Posterior cingulate gyrus (tissue), 11 donors: ENCODE measurements around the gene TBX6.

Experiments used
- DNase-seq, 10 donors: peaks; one replicate each; pipeline versions ENCODE4 v3.0.0 to v3.0.0-alpha.2; 2020 to 2021; ENCODE audit warnings: mixed read lengths in 3 of 10
- intact Hi-C: fragments of 100-400 bp; cut with DNase I; formaldehyde crosslinking; loops from one replicate; pipeline ENCODE4 v1.15.1; 2023

TBX6 gene

DNA sequence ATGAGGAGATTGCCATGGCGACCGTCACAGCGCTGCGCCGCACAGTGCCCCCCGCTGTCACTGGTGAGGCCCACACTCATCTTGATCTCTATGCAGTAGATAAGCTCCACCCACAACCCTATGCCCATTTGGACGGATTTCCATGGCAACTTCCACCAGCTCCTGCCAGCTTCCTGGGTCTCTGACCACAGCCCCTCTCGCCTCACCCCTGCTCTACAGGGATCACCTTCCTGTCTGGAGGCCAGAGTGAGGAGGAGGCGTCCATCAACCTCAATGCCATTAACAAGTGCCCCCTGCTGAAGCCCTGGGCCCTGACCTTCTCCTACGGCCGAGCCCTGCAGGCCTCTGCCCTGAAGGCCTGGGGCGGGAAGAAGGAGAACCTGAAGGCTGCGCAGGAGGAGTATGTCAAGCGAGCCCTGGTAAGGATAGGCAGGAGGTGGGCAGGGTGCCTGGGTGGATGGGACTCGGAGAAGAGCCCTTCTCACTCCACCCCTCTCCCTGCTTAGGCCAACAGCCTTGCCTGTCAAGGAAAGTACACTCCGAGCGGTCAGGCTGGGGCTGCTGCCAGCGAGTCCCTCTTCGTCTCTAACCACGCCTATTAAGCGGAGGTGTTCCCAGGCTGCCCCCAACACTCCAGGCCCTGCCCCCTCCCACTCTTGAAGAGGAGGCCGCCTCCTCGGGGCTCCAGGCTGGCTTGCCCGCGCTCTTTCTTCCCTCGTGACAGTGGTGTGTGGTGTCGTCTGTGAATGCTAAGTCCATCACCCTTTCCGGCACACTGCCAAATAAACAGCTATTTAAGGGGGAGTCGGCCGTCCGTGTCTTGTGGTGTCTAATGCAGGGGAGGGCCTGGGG, 21.9 kb downstream of the TBX6 start:
- intact Hi-C loops, result no loop called here
- no peak for DNase-seq

DNA sequence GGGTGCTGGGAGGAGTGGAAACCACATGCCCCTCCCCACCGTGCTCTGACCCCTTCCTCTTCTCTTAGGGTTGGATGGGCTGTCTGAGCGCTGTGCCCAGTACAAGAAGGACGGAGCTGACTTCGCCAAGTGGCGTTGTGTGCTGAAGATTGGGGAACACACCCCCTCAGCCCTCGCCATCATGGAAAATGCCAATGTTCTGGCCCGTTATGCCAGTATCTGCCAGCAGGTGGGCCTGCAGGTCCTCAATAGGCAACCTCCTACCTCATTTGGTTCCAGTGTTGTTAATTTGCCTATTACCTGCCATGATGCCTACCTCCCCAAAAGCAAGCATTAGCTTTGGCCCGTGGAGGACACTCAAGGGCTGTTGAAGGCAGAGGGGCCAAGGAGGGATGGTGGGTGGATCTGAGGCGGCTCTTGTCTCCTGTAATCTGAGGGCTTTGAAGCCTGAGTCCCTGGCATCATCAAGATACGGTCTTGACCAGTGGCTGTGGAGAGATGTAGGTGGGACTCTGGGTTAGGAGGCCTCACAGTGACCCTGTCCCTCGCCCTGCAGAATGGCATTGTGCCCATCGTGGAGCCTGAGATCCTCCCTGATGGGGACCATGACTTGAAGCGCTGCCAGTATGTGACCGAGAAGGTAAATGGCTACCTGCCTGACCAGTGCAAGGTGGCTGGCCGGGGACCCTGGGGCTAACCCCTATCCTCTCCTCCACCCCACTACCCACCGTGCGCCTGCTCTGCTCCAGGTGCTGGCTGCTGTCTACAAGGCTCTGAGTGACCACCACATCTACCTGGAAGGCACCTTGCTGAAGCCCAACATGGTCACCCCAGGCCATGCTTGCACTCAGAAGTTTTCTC, 22.7 kb downstream of the TBX6 start:
- DNase-seq, result peak in 1 of 10 donors; percentile 46
- intact Hi-C loops, result no loop called here

DNA sequence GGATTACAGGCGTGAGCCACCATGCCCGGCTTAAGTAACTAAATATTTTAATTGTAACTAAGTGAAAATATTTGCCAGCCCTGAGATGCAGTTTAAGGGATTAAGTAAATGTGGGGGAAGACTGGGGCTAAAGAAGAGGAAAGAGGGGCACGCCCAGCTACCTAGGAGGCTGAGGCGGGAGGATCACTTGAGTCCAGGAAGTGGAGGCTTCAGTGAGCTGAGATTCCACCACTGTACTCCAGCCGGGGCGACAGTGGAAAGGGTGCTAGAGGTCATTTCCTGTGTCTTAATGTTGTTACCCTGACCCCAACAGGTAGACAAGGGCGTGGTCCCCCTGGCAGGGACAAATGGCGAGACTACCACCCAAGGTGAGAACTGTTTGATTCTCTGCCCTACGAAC, 23.4 kb downstream of the TBX6 start:
- intact Hi-C loops, result no loop called here
- no peak for DNase-seq

DNA sequence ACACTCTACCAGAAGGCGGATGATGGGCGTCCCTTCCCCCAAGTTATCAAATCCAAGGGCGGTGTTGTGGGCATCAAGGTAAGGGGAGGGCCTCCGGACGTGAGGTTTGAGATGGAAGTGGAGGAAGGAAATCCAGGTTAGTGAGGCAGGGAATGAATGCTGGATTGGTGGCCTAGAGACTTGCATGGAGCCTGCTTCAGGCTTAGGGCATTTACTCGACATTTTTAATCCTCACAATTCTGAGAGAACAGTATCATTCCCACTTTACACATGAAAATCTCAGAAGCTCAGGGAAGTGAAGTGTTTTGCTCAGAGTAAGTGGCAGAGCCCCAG, 24.2 kb downstream of the TBX6 start:
- no peak for DNase-seq
- intact Hi-C loops, result no loop called here

DNA sequence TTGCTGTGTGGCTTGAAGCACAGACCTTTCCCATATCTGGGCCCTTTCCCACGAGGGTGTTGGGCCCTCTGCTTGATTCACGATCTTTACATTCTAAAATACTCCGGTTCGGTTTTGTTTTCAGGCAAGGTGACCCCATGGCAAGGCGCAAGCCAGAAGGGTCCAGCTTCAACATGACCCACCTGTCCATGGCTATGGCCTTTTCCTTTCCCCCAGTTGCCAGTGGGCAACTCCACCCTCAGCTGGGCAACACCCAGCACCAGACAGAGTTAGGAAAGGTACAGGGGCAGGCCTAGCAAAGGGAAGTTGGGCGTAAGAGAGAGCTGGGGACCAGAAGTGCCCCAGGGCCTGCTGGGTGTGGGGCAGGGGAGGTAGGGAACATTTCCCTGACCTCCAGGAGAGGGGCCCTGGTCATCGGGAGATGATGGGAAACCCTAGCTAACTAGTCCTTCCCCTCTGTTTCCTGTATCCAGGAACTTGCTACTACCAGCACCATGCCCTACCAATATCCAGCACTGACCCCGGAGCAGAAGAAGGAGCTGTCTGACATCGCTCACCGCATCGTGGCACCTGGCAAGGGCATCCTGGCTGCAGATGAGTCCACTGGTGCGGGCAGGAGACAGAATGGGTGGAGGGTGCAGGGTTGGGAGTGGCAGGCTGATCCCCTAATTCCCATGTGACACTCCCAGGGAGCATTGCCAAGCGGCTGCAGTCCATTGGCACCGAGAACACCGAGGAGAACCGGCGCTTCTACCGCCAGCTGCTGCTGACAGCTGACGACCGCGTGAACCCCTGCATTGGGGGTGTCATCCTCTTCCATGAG, 24.8 kb downstream of the TBX6 start:
- DNase-seq, result peak in 2 of 10 donors; percentile 15 to 34
- intact Hi-C loops, result no loop called here

DNA sequence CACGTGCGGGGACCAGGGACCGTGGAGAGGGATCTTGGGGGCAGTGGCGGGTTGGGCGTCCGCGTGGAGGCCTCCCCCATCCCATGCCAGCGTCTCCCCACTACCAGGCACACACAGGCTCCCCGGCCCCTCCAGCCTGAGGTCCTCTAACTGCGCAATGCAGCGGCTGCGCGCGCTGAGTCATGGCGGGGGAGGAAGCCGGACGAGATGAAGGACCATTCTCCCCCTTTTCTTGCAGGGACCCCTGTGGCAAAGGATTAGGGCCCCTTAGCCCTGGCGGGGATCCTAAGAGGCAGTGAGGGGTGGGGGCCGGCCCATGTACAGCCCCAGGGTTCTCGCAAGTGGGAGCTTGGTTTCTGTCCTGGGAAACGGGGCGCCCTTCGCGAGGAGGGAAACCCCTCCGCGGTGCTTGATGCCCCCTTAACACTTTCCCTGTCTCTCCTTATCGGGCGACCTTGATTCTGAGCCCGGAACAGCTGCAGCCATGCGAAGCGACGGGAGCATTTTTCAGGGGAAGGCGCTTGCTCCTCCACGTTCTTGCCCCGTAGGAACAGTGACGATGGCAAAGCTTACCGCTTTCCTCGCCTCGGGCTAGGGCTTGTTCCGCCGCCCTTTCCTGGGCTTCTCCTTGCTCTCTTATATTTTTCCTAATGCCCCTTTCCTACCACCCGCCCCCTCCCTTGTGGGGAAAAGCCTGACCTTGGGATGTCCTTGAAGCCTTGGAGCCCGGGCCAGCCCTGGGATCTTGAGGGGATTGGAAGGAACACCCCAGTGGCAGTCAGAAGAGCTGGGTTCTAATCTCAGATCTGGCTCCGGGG, 25.6 kb downstream of the TBX6 start:
- intact Hi-C loops, result loop anchor here (2.0 kb wide), 1 partner anchor 57 kb away; the partner anchor contains the start of gene MAPK3
- DNase-seq, result peak in 1 of 10 donors; percentile 55

DNA sequence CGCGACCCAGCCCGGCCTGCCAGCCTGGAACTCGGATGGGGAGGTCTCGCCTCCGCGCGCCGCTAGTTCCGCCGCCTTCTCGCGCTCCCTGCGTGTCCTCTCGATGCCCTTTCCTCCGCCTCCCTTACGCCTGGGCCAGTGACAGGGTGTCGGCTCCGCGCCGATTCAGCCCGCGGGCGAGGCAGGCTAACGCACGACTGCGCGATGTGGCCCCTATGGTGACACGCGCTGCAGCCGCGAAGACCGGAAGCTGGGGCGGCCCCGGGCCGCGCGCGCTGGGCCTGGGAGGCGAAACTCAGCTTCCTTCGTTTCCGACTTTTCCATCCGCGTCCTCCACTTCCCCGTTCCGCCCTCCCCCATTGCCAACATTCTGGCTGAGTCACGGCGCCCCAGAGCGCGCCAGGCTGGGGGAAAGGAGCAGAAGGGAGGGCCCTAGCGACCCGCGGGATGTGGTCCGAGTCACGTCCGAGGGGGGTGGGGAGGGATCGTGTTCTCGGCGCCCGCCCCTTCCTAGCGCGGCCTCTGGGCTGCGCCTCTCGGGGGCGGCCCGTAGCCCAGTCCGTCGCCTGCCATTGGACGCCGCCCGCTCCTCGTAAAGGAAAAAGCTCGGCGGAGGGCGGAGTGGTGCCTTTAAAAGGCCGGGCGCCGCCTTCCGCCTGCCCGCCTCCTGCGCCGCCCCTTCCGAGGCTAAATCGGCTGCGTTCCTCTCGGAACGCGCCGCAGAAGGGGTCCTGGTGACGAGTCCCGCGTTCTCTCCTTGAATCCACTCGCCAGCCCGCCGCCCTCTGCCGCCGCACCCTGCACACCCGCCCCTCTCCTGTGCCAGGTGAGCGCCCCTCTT, 26.4 kb downstream of the TBX6 start, which contains the start of gene ALDOA:
TSS of gene ALDOA (plus strand) at position 659 of the 841 bp plus-strand sequence. CDS start 1,138 bp downstream, outside the sequence.
- intact Hi-C loops, result loop anchor here (2.0 kb wide), 1 partner anchor 57 kb away; the partner anchor contains the start of gene MAPK3
- DNase-seq, result peak; percentile 96 to 100 (median 98)

DNA sequence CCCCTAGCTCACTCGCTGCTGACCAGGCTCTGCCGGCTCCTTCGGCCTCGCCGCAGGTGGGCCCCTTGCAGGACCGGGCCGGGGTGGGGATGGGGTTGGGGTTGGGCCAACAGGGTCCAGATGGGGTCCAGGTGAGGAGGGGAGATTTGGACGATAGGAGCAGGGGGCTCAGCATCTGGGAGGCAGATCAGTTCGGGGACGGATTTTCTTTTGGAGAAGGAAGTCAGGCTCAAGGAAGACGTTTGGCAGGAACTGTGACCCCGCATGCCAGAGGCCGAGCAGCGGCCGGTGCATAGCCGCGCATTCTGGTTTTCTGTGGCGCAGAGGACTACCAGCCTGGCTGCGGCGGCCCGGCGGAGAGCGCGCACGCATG, 27.0 kb downstream of the TBX6 start:
- intact Hi-C loops, result loop anchor here (2.0 kb wide), 1 partner anchor 58 kb away; the partner anchor contains the start of gene MAPK3

DNA sequence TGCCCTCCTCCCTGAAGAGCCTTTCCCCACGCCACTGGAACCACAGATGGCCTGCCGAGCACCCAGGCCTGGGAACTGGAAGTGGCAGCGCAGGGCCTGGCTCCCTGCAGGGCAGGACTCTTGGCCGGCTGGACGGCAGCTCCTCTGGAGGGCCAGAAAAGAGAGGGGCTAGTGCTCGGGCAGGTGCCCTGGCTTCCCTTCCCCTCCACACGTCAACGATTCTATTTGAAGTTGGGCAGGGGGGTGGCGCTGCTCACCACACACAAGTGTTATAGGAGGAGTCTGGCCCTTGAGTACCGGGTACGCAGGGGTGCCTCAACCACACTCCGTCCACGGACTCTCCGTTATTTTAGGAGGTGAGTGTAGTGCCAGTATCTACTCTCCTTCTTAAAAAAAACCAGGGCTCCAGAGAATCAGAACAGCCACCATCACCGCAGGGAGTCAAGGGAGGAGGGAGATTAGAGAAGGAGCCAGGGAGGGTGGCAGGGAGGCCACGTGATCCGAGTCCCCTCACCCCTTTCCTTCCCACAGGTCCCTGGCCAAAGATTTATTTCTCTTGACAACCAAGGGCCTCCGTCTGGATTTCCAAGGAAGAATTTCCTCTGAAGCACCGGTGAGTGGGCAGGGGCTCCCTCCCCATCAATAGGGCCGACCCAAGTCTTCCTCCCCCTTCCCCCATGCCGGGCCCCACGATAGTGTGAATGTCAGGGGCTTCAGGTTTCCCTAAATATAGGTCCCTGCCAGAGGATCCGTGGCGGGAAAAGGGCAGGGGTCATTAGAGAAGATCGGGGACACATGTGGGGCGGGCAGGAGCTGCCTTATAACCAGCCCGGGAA, 27.6 kb downstream of the TBX6 start:
- DNase-seq, result peak; percentile 63 to 96 (median 78)
- intact Hi-C loops, result loop anchor here (2.0 kb wide), 1 partner anchor 59 kb away; the partner anchor contains the start of gene MAPK3

More for the DNA sequence above, 27.0 kb downstream of the TBX6 start:
- peak in 1 of 10 donors; percentile 60 for DNase-seq

DNA sequence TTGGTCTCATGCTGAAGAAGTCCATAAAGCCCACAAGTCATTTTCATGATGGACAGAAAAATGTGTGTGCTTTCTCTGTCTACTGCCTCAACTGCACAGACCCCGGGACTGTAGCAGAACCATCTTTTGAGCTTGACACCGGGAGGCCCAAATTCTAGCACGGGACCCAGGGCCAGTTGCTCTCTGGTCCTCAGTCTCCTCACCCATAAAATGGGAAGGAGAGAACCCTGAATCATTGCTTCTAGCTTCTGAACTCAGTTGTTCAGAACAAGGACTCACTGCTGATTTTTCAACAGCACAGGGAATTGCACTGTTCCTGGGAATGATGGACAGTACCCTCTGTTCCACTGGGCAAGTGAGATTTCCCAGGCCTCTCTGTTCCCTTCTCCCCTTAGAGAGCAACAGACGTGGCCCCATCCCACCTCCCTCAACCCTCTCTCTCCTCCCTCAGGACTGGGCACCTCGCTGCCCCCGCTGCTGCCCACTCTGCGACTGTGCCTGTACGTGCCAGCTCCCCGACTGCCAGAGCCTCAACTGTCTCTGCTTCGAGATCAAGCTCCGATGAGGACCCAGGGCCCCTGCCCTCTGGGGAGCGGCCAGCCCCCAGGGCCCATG, 28.3 kb downstream of the TBX6 start:
- no peak for DNase-seq
- intact Hi-C loops, result no loop called here

DNA sequence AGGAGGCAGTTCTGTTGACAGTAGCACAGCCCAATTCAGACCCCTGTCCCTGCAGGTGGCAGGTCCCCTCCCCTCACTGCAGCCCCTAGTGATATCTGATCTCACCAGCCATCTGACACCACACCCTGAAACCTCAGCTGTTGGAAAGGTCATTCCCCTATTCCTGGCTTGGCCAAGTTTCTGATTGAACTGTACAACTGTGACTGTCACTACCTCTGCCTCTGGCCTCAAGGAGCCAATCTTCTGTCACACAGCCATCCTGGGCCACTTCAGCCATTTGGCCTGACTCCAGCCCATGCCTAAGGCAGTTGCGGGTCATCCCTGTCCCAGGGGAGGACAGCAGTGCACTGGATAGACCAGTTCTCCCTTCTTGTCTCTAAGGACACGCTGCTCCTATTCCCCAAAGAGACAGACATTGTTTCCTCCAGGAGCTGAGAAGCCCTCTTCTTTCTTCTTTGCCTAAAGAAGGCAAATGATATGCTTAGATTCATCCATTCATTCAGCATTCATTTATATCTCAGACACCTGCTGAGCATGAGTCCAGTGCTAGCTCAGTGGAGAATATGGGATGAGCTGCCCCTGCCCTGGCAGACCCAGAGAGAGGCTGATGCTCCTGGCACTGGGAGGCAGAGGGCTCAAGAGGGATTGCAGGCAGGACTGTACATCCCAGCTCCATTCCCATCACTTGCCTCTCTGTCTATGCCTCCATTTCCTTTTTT, 30.7 kb downstream of the TBX6 start:
- intact Hi-C loops, result no loop called here
- DNase-seq, result peak in 1 of 10 donors; percentile 54

DNA sequence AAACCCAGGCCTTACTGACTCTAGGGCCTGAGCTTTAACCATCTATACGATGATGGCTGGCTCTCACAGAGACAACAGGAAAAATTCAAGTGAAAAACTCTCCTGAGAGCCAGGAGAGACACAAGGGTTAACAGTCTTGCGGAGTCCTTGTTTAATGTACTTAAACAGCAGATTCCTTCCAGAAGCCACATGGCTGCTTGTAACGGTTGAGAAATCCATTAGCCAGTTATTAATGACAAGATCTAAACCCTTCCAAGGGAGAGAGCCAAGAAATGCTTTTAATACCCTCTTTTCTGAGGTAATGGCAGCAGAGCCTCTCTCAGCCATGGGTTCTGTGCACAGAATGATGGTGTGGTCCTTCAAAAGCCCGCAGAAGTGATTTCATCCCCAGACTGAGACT, 31.4 kb downstream of the TBX6 start:
- DNase-seq, result no peak
- intact Hi-C loops, result no loop called here

DNA sequence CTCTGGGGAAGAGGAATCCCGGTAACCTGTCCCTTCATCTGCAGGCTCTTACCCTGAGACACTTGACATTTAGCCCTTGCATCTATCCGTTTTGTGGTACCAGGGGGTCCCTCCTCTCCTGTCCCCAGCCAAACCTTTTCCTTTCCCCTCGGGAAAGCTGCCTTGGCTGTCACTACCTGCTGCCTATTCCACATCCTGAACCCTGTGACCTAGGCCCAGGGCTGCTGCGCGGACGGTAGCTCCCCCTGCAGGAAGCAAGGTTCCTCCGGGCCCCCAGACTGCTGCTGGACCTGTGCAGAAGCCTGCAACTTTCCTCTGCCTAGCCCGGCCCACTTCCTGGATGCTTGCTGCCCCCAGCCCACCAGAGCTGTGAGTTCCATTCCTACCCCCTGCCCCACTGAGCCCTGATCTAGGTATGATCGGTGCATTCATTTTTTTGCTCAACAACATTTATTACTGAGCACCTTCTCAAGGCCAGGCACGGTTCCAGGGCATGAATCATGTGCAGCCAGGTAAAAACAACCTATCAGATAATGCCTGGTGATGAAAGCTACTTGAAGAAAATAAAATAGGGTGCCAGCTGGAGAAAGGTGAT, 36.7 kb downstream of the TBX6 start:
- DNase-seq, result peak in 1 of 10 donors; percentile 90
- intact Hi-C loops, result no loop called here

DNA sequence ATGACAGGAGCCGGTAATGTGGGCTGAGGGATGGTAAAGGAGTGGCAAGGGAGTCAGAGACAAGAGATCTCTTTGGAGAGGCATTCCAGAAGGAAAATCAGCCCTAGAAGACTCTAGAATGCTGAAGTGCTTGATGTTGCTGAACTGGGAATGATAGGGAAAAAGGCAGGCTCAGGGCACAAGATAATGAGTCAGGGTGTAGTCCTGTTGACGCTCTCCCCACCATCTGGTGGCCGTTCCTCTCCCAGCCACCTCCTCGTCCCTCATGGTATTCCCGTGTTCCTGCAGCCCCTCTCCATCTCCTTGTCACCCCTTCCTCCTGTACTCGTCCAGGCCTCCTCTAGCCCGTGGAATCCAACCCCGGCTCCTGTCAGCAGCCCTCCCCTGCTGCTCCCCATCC, 37.3 kb downstream of the TBX6 start:
- intact Hi-C loops, result no loop called here
- no peak for DNase-seq

DNA sequence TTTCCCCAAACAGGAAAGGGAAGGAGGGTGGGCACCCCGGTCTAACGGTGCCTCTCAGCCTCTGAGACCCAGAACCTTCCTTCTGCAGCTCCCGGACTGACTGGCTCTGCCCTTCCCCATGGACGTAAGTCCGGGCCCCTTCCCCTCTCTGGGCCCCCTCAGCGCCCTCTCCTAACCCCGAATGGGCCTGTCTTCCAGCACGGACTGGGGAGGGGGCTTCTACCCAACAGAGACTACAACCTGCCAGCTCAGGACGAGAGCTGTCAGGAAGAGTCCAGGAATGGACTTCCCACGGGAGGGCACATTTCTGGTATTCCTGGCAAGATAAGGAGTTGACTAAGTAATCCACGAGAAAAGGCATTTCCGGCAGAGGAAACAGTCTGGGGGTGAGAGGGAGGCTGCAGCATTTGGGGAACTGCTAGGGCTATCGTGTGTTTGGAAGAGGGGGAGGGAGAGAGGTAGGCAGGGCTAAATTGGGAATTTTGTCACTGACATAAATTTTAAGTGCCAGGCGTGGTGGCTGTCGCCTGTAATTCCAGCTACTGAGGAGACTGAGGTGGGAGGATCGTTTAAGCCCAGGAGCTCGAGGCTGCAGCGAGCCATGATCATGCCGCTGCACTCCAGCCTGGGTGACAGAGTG, 38.2 kb downstream of the TBX6 start:
- intact Hi-C loops, result no loop called here
- peak in 2 of 10 donors; percentile 69 to 86 for DNase-seq
